ENCODE data around the gene RFX4.

GRCh38 chr12:106675651-106676435, 93.0 kb downstream of the RFX4 start:
- TF ChIP-seq, protein P1, sequence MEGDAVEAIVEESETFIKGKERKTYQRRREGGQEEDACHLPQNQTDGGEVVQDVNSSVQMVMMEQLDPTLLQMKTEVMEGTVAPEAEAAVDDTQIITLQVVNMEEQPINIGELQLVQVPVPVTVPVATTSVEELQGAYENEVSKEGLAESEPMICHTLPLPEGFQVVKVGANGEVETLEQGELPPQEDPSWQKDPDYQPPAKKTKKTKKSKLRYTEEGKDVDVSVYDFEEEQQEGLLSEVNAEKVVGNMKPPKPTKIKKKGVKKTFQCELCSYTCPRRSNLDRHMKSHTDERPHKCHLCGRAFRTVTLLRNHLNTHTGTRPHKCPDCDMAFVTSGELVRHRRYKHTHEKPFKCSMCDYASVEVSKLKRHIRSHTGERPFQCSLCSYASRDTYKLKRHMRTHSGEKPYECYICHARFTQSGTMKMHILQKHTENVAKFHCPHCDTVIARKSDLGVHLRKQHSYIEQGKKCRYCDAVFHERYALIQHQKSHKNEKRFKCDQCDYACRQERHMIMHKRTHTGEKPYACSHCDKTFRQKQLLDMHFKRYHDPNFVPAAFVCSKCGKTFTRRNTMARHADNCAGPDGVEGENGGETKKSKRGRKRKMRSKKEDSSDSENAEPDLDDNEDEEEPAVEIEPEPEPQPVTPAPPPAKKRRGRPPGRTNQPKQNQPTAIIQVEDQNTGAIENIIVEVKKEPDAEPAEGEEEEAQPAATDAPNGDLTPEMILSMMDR (IDR thresholded peaks at IDR 0.05) = no peak
- TF ChIP-seq MYC (IDR thresholded peaks at IDR 0.05; ENCODE audit: borderline replicate concordance, low read length) (no peak), TP53 (CRISPR knock-in tag; IDR thresholded peaks at IDR 0.05) (no peak), CEBPB (IDR thresholded peaks at IDR 0.05) (no peak), RAD21 (conservative IDR thresholded peaks at IDR 0.05 in 1 of 2, IDR thresholded peaks at IDR 0.05 in 1 of 2) (no peak), PHF8 (IDR thresholded peaks at IDR 0.05; ENCODE audit: borderline replicate concordance, low read depth) (no peak), RFX5 (IDR thresholded peaks at IDR 0.05) (no peak), EP300 (IDR thresholded peaks at IDR 0.05) (no peak)

Measured in A549 (cell line).